ENCODE measurements around the gene KLHDC2. TPM values are rescaled to one million over a fixed set of nuclear protein-coding genes. Genes with fewer than 3 reads are reported as not detected.

Gene KLHDC2
- total RNA-seq, 1 donor from 2014 or later = 60.1 TPM

GRCh38 chr14:49816844-49817243 lies 48.9 kb downstream of the KLHDC2 start:
- Mint-ChIP-seq H3K36me3 (ENCODE audit: unreplicated experiment) (peaks cover 81% of the 10 kb centered on the region), H3K4me1 (ENCODE audit: unreplicated experiment) (no peaks in the 10 kb centered on the region), H3K4me3 (ENCODE audit: unreplicated experiment) (no peak overlapping the region), H3K27me3 (ENCODE audit: unreplicated experiment) (no peaks in the 10 kb centered on the region), H3K27ac (ENCODE audit: unreplicated experiment) (no peak overlapping the region), H3K9me3 (ENCODE audit: unreplicated experiment) (peaks cover 20% of the 10 kb centered on the region)
- DNase-seq (ENCODE audit: extremely low spot score, unreplicated experiment) = no peak
- TF ChIP-seq CTCF (IDR thresholded peaks at IDR 0.05) = no peak

- no peaks in the 10 kb centered on the region for H3K4me1 Mint-ChIP-seq (ENCODE audit: unreplicated experiment)
- no peak overlapping the region for H3K4me3 Mint-ChIP-seq (ENCODE audit: unreplicated experiment)
- no peak for TF ChIP-seq CTCF (IDR thresholded peaks at IDR 0.05)
- peaks cover 64% of the 10 kb centered on the region for H3K36me3 Mint-ChIP-seq (ENCODE audit: unreplicated experiment)
- H3K27ac Mint-ChIP-seq (ENCODE audit: unreplicated experiment) = no peak overlapping the region
- peaks cover 12% of the 10 kb centered on the region for H3K9me3 Mint-ChIP-seq (ENCODE audit: unreplicated experiment)
- no peak for DNase-seq (ENCODE audit: extremely low spot score, unreplicated experiment)
- H3K27me3 Mint-ChIP-seq (ENCODE audit: unreplicated experiment) = no peaks in the 10 kb centered on the region
Measured at GRCh38 chr14:49820176-49820575, 52.2 kb downstream of the KLHDC2 start.

GRCh38 chr14:49828640-49829039 lies 60.7 kb downstream of the KLHDC2 start:
- Mint-ChIP-seq H3K27me3 (ENCODE audit: unreplicated experiment) (no peaks in the 10 kb centered on the region), H3K27ac (ENCODE audit: unreplicated experiment) (no peak overlapping the region), H3K9me3 (ENCODE audit: unreplicated experiment) (no peaks in the 10 kb centered on the region), H3K4me3 (ENCODE audit: unreplicated experiment) (no peak overlapping the region), H3K36me3 (ENCODE audit: unreplicated experiment) (peaks cover 62% of the 10 kb centered on the region), H3K4me1 (ENCODE audit: unreplicated experiment) (no peaks in the 10 kb centered on the region)
- no peak for TF ChIP-seq CTCF (IDR thresholded peaks at IDR 0.05)
- no peak for DNase-seq (ENCODE audit: extremely low spot score, unreplicated experiment)

Other genes with a start within 250 kb of the KLHDC2 start
- 935 and 1,004 TPM in 2 replicates for gene RPS29, start 181.8 kb upstream of the KLHDC2 start, total RNA-seq
- 7.4 and 8.1 TPM in 2 replicates for gene LRR1, start 169.2 kb upstream of the KLHDC2 start, total RNA-seq
- 171 and 187 TPM in 2 replicates for gene RPL36AL, start 147.5 kb upstream of the KLHDC2 start, total RNA-seq
- gene MGAT2, start 147.4 kb upstream of the KLHDC2 start, total RNA-seq = 46.6 and 50.6 TPM in 2 replicates
- 7.3 and 8.4 TPM in 2 replicates for gene DNAAF2, start 132.9 kb upstream of the KLHDC2 start, total RNA-seq
- gene POLE2, start 79.9 kb upstream of the KLHDC2 start, total RNA-seq = 4.1 and 4.8 TPM in 2 replicates
- 5.3 and 5.8 TPM in 2 replicates for gene KLHDC1, start 75.0 kb upstream of the KLHDC2 start, total RNA-seq
- gene NEMF, start 84.6 kb downstream of the KLHDC2 start, total RNA-seq = 61.4 and 71.3 TPM in 2 replicates
- 53.4 and 55.2 TPM in 2 replicates for gene ARF6, start 124.9 kb downstream of the KLHDC2 start, total RNA-seq